HG03342 (cell line): Measurements from ENCODE around the gene RPN1.
"Not testable (repeated sequence)": the region's sequence is repeated elsewhere in the genome, so short reads cannot be mapped to it uniquely, and the experiment has no call there.

ENCODE experiments used
- ATAC-seq: cut with Tn5 transposase; IDR thresholded peaks from one replicate; pipeline ENCODE4 v1.9.1; 2021; ENCODE audit warnings: mild to moderate bottlenecking, moderate library complexity; ENCODE audit not compliant: unreplicated experiment

Gene RPN1

DNA sequence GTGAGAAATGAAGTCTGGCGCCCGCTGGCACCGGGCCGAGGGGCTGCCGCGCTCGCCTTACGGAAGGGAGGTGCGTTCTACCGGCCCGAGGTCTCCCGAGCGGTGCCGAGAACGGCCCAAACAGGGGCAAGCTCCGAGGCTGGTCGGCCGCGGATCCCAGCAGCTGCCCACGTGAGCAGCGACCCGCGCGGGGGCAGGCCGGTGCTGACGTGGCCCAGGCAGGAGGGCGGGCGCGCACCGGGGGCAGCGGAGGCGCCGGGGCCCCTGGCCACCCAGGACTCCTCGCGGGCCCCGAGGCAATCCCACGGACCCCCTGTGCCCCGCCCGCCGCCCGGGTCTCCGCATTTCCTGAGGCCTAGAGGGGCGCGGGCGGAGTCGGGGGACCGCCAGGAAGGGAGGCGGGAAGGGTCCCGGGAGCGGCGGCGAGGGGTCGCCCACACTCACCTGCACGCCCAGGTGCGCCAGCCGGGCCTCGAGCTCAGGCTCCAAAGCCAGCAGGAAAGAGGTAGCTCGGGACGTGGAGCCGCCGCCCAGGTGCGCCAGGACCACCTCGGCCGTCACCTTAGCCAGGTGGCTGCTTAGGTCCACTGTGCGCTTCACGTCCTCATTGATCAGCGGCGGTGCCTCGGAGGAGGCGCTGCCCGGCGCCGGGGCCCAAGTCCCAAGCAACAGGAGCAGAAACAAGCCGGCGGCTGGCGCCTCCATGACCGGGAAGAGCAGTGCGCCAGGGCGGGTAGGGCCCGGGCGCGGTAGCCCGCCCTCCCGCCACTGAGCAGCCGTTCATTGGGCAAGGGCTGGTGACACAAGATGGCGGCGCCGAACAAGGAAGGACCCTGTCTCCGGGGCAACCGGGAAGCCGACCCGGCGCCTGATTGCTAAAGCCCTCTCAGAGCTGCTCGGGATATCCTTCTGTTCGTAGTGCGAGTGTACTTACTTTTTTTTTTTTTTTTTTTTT, at the start of gene RPN1:
RPN1 (minus strand) TSS at position 723 of the 955 bp plus-strand sequence; CDS start at position 705, 18 bp downstream.
- peak; percentile 91 for ATAC-seq

GRCh38 chr3:128698211-128699047, 47.8 kb upstream of the RPN1 start:
- ATAC-seq: no peak

DNA sequence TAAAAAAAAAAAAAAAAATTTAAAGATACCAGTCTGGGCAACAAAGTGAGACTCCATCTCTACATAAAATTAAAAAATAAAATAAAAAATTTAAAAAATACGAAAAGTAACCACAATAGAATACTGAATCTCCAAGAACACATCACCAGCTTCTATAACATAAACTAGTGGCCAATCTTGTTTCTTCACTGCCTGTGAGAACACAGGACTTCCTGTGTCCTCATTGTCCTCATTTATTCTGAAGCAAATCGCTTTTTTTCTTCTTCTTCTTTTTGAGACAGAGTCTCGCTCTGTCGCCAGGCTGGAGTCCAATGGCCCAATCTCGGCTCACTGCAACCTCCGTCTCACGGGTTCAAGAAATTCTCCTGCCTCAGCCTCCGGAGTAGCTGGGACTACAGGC, 46.7 kb upstream of the RPN1 start:
- no peak for ATAC-seq

DNA sequence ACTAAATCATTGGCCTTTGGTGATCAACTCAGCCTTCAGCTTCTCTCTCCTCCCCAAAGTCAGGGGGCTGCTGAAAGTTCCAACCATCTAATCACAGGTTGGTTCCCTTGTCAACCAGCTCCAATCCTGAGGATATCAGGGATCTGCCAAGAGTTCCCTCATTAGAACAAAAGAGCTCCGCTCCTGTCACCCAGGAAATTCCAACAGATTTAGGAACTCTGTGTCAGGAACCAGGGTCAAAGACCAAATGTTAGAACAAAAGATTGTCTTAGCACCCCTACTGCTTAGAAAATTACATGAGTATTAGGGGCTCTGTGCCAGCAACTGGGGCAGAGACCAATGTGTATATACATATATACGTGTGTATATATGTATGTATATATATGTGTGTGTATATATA, 43.1 kb upstream of the RPN1 start:
- ATAC-seq: no peak

DNA sequence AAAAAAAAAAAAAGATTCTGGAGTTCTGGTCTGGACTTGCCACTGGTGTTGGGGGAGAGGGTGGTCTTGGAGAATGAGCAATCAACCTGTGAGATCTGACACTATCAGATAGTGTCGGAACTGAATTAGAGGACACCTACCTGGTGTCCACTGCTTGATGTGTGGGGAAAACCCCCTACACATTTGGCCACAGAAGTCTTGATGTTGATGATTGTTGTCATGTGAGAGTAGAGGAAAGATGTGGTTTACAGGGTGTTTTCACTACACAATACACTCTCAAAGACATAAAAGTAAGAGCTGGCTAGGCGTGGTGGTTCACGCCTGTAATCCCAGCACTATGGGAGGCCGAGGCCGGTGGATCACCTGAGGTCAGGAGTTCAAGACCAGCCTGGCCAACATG, 38.4 kb upstream of the RPN1 start:
- ATAC-seq: no peak

- ATAC-seq: no peak
Observed at GRCh38 chr3:128686465-128686864, 35.8 kb upstream of the RPN1 start.

- no peak for ATAC-seq
Observed at GRCh38 chr3:128684986-128685726, 34.5 kb upstream of the RPN1 start.

GRCh38 chr3:128683957-128684356, 33.3 kb upstream of the RPN1 start:
- no peak for ATAC-seq

DNA sequence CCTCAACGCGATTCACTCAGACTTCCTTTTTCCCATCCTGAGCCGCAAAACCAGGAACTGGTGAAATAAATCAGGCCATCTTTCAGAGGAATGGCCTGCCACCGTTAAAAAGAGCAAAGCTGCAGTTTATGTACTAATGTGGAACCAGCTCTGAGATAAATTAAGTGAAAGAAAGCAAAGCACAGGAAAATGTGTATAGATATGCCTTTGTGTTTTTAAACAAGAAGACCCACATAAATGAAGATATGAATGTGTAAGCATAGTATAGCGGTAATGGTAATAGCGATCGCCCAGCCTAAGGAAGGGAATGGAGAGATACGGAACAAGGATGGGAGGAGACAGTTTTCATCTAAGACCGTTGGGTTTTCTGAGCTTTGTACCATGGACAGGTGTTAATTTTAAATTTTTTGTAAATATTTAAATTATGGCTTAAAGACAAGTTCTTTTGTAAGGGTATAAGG, 30.8 kb upstream of the RPN1 start:
- no peak for ATAC-seq

- ATAC-seq: peak; percentile 95
Observed at GRCh38 chr3:128680603-128681368, 30.2 kb upstream of the RPN1 start.

GRCh38 chr3:128679338-128679737, 28.7 kb upstream of the RPN1 start:
- no peak for ATAC-seq

DNA sequence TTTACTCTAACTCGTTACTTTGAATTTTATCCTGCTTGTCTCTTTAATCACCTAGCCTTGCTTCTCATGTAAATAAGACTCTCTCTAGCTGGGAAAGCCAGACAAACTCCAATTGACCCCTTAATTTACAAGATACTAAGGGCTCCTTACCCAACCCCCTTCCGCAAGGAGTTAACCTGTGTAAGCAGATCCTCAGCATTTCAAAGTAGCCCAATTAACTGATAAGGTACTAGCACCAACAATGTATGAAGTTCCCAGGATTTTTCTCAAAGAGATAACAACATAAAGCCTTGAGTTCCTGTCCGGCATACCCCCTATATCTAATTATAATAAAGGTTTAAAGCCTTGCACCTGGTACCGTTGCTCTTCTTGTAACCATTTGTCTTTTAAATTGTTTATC, 25.2 kb upstream of the RPN1 start:
- ATAC-seq: not testable (repeated sequence)

DNA sequence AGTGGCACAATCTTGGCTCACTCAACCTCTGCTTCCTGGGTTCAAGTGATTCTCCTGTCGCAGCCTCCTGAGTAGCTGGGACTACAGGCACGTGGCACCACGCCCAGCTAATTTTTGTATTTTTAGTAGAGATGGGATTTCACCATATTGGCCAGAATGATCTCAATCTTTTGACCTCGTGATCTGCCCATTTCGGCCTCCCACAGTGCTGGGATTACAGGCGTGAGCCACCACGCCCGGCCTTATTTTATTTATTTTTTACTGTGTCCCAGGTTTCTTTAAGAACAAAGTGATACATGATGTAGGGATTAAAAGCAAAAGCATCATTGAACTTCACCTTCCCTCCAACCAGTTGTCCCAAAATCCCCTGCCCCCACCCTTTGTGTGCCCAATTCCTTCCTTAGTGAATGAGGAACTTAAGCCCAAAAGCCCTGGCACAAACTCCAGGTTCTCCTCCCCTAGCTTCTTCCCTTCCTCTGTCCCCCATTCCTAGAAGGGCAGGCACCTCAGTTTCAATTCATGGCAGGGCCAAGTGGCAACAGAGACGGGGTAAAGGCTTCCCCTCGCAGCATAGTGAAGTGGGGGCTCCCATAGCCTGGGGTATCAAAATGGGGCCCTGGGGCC, 23.7 kb upstream of the RPN1 start:
- ATAC-seq: no peak

GRCh38 chr3:128667641-128668040, 17.0 kb upstream of the RPN1 start:
- ATAC-seq: no peak

- ATAC-seq: no peak
Observed at GRCh38 chr3:128665362-128666021, 14.9 kb upstream of the RPN1 start.

DNA sequence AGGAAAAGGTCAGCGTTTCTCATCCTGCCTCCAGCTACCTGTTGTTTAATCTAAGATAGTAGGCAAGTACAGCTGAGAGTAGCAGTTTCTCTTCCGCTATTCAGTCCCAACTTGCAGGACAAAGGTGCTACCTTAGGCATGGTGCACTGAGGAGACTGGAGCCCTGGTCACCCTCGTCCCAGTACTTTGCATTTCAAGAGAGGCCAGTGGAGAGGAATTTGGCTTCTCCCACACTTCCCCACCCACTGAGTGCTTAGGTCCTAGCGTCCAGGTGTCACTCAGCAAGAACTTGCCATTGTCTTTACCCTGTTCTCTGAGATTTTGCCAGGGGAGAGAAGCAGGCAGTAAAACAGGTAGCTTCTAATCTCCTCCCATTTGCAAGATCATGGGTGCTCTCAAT, 12.5 kb upstream of the RPN1 start:
- no peak for ATAC-seq

GRCh38 chr3:128655531-128655930, 4.9 kb upstream of the RPN1 start:
- no peak for ATAC-seq

- not testable (repeated sequence) for ATAC-seq
Observed at GRCh38 chr3:128653993-128654805, 3.6 kb upstream of the RPN1 start.
